D721Med (cell line): ENCODE measurements around the gene WSCD2.

ENCODE experiments used
- DNase-seq: peaks from one replicate; pipeline ENCODE4 v3.0.0; 2011; ENCODE audit warnings: low spot score; ENCODE audit not compliant: insufficient read length
- FAIRE-seq: peaks from 2 replicates; lab custom pipeline; 2011; peaks lifted over from hg19 to GRCh38; lab: Jason Lieb, UNC
- TF ChIP-seq, protein P1 (sequence below): IDR thresholded peaks from 2 replicates; pipeline ENCODE4 v1.5.1; 2012; ENCODE audit warnings: mild to moderate bottlenecking, control low read depth; ENCODE audit not compliant: insufficient read depth; ENCODE audit errors: missing control alignments

Gene WSCD2

DNA sequence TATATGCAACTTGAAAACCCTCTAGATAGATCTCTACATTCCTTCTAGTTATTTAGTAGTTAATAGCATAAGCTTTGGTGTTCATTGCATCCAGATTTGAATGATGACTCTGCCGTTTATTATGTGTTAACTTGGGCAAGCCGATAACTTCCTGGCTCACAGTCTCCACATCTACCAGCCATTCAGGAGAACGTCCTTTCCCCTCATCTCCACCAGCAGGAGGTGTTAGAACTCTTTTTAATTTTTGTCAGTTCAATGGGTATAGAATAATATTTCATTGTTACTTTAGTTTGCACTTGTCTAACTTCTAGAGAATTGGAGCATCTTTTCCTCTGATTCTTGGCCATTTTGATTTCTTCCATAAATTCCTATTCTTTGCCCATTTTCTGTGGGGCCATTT is 30.0 kb upstream of the WSCD2 start:
- FAIRE-seq, result no peak
- TF ChIP-seq, protein P1, sequence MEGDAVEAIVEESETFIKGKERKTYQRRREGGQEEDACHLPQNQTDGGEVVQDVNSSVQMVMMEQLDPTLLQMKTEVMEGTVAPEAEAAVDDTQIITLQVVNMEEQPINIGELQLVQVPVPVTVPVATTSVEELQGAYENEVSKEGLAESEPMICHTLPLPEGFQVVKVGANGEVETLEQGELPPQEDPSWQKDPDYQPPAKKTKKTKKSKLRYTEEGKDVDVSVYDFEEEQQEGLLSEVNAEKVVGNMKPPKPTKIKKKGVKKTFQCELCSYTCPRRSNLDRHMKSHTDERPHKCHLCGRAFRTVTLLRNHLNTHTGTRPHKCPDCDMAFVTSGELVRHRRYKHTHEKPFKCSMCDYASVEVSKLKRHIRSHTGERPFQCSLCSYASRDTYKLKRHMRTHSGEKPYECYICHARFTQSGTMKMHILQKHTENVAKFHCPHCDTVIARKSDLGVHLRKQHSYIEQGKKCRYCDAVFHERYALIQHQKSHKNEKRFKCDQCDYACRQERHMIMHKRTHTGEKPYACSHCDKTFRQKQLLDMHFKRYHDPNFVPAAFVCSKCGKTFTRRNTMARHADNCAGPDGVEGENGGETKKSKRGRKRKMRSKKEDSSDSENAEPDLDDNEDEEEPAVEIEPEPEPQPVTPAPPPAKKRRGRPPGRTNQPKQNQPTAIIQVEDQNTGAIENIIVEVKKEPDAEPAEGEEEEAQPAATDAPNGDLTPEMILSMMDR, result peak; percentile 17
- DNase-seq, result no peak

DNA sequence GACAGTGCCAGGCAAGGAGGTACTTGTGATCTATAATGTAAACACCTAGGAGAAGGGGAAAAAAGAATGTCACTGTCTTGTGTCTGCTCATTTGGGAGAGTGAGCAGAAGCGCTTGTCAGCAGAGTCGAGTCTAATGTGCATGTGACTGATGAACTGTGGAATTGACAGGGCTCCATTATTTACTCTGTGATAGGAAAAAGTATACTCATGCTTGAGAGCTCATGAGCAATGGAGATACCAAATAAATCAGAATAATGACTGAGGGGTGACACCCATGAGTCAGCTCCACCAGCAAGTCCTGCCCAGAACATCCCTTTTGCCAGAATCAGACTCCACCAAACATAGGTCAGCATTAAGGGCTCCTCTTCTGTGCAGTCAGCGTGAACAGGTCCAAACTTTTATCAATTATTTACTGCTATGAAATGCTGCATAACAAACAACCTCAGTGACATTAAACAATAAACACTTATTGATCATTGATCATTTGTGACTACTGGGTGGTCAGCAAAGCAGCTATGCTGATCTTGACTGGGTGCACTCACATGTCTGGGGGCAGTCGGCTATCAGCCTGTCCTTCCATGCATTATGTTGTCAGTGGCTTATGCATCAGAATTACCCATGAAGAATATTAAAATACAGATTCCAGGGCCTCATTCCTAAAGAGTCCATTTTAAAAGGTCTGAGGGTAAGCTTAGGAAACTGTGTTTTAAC is 29.2 kb upstream of the WSCD2 start:
- no peak for DNase-seq
- TF ChIP-seq, protein P1, result no peak
- FAIRE-seq, result no peak

DNA sequence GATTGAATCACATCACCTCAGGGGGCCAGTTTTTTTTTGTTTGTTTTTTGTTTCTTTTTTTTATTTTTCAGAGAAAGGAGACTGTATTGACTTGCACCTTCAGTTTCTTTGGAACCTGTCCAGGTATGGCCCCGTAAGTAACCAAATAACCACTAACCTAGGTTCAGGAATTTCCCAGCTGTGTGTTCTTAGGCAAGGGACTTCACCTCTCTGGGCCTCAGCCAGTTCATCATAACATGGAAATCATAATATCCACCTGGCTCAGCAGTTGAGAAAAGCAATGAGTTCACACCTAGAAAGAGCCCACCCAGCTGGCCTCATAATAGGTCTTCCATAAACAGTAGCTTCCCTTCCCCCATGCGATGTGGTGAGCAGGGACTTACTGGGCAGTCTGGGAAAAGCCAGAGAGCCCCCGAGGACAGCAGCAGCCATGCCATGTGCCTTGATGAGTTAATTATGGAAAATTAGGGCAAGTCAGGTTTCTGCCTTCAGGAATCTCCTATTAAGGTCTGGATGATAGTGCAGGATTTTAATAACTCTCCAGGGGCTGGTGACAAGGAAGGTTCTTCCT is 27.4 kb upstream of the WSCD2 start:
- FAIRE-seq (no peak), DNase-seq (no peak)
- TF ChIP-seq, protein P1, result no peak

DNA sequence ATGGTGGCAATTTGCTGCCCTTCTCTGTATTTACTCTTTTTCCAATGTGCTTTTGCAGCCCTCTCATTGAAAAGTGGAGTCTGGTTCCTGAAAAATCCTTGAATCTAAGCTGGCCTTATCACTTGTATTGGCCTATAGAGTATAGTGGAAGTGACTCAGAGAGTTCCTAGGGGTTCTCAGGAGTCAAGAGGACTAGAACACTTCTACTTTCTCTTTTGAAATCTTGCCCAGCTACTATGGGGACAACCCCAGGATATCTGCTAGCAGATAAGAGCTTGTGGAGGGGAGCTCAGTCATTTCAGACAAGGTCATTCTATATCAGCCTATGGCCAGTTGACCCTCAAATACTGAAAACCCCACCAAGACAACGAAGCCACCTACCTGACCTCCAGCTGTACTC is 26.7 kb upstream of the WSCD2 start:
- no peak for FAIRE-seq
- DNase-seq, result no peak
- TF ChIP-seq, protein P1, result no peak

DNA sequence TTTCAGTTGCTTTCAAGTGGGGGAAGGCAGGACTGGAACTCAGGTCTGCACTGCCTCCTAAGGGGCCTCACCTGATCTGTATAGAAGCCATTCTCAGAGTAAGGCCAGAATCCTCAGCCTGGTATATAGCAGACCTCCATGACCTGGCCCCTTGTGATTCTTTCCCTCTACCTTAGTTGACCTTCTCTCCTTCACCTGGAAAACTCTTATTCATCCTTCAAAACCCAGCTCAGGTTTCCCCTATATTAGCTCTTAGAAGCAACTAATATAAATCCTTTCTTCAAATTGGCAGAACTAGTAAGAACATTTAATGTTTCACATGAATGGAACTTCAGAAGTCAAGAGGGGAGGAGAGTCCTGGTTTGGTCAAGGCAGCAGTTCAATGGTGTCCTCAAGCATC is 26.0 kb upstream of the WSCD2 start:
- no peak for DNase-seq
- TF ChIP-seq, protein P1, result no peak
- no peak for FAIRE-seq

DNA sequence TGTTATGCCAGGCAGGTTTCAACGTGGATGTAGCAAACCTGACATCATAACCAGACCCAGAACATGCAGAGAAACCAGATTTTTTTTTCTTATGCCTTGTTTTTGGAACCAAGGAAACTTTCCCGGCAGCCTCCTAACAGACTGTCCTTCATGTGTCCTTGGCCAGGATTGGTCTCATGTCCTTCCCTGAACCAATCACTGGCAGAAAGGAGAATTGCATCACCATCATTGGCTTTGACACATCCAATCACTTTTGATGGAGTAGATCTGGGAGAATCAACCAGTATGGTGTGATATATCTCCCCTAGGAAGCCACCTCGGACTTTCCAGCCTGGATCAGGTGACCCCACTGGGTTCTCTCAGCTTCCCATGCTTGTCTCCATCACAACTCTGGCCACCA is 25.6 kb upstream of the WSCD2 start:
- FAIRE-seq, result no peak

More for the DNA sequence above, 25.6 kb upstream of the WSCD2 start:
- TF ChIP-seq, protein P1, result no peak
- no peak for DNase-seq
